ENCODE results near the gene HHATL.

GRCh38 chr3:42674146-42674545, 28.5 kb downstream of the HHATL start:
- TF ChIP-seq EP300 (IDR thresholded peaks at IDR 0.05) (no peak), POLR2AphosphoS5 (IDR thresholded peaks at IDR 0.05) (no peak), CTCF (IDR thresholded peaks at IDR 0.05) (no peak), POLR2A (IDR thresholded peaks at IDR 0.05) (no peak)
